ENCODE results near the gene EPHA4. TPM values are rescaled to one million over a fixed set of nuclear protein-coding genes. Genes with fewer than 3 reads are reported as not detected.

The EPHA4 gene
- total and polyA plus RNA-seq, 2 donors (not counting 1 experiment from before 2014, with no cell fraction given): 10.7 to 54.9 TPM

GRCh38 chr2:221559991-221560390 lies 12.1 kb downstream of the EPHA4 start:
- peaks cover 17 to 26% of the 10 kb centered on the region in 2 donors for H3K4me1 ChIP-seq (ENCODE audit: control insufficient read depth in 2 of 2, insufficient read depth in 2 of 2, low read length in 2 of 2)
- H3K4me3 Mint-ChIP-seq: no peak overlapping the region
- H3K4me2 ChIP-seq (replicated peaks; ENCODE audit: low read depth, low read length, poor library complexity, severe bottlenecking): peak overlapping the region; percentile 27
- no peaks in the 10 kb centered on the region for H3K27me3 Mint-ChIP-seq
- no peak for TF ChIP-seq CTCF (IDR thresholded peaks at IDR 0.05)
- TF ChIP-seq EZH2 (IDR thresholded peaks at IDR 0.05; ENCODE audit: borderline replicate concordance, insufficient read depth, low read depth, low read length, poor library complexity, severe bottlenecking): no peak
- POLR2A ChIA-PET: no interaction called here
- no peak overlapping the region for H3K27ac ChIP-seq (ENCODE audit: low read length in 2 of 2)
- peak overlapping the region; percentile 44 for H3K27ac Mint-ChIP-seq
- ATAC-seq (ENCODE audit: low read depth): no peak
- peaks cover 12% of the 10 kb centered on the region for H3K79me2 ChIP-seq (ENCODE audit: control insufficient read depth, insufficient read depth, low read length)
- H3K4me1 Mint-ChIP-seq: peaks cover 47% of the 10 kb centered on the region
- intact Hi-C loops (cut with micrococcal nuclease): no loop called here
- no peak for DNase-seq
- no peaks in the 10 kb centered on the region for H3K36me3 ChIP-seq (replicated peaks in 1 of 2; ENCODE audit: control extremely low read depth in 1 of 2, control insufficient read depth in 1 of 2, extremely low read depth in 1 of 2, insufficient read depth in 2 of 2, low read length in 1 of 2)
- H3K9me3 Mint-ChIP-seq (ENCODE audit: insufficient read depth): no peaks in the 10 kb centered on the region
- no peak overlapping the region for H3K4me3 ChIP-seq (ENCODE audit: control extremely low read depth in 1 of 5, extremely low read depth in 1 of 5, insufficient read depth in 1 of 5, low read depth in 2 of 5, low read length in 4 of 5)
- H3K9me3 ChIP-seq (ENCODE audit: control extremely low read depth in 1 of 3, control insufficient read depth in 2 of 3, insufficient read depth in 1 of 3, low read length in 2 of 3): no peaks in the 10 kb centered on the region
- H3K9ac ChIP-seq (ENCODE audit: low read length): no peak overlapping the region
- no peak overlapping the region for H2AFZ ChIP-seq (ENCODE audit: insufficient read depth, low read depth, low read length, poor library complexity, severe bottlenecking)
- CTCF ChIA-PET: interaction anchor here (2.2 kb wide), 1 partner anchor 41 kb away, joined by 6 read pairs; no protein-coding TSS in a partner anchor
- H4K20me1 ChIP-seq (ENCODE audit: control insufficient read depth, insufficient read depth, low read length, poor library complexity, severe bottlenecking): no peaks in the 10 kb centered on the region
- WGBS (ENCODE audit: insufficient coverage): no CpG with 5 or more reads among the region's 5 CpGs
- H3K27me3 ChIP-seq (replicated peaks in 1 of 4; ENCODE audit: control extremely low read depth in 1 of 4, control insufficient read depth in 3 of 4, insufficient read depth in 4 of 4, low read length in 3 of 4): no peaks in the 10 kb centered on the region

DNA sequence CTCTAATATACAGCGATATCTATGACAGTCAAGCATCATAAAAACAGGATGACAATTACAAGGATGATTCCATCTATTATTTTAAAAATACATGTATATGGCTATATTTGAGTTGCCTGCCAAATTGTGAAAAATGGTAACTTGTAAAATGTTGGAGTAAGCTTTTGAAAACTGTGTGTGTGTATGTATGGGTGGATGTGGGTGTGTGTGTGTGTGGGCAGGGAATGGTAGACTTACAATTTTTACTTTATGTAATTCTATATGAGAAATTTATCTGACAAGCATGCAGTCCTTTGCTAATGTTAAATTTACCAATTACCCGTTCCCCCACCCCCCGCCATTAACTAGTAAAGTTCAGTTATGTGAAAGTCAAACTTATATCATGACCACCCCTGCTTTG lies 14.0 kb downstream of the EPHA4 start:
- TF ChIP-seq EZH2 (IDR thresholded peaks at IDR 0.05; ENCODE audit: borderline replicate concordance, insufficient read depth, low read depth, low read length, poor library complexity, severe bottlenecking) (no peak), CTCF (IDR thresholded peaks at IDR 0.05) (no peak)
- Histone ChIP-seq H3K4me2 (replicated peaks; ENCODE audit: low read depth, low read length, poor library complexity, severe bottlenecking) (no peak overlapping the region), H3K4me1 (ENCODE audit: control insufficient read depth in 2 of 2, insufficient read depth in 2 of 2, low read length in 2 of 2) (peaks cover 26 to 36% of the 10 kb centered on the region in 2 donors), H3K9ac (ENCODE audit: low read length) (no peak overlapping the region), H4K20me1 (ENCODE audit: control insufficient read depth, insufficient read depth, low read length, poor library complexity, severe bottlenecking) (no peaks in the 10 kb centered on the region), H3K36me3 (replicated peaks in 1 of 2; ENCODE audit: control extremely low read depth in 1 of 2, control insufficient read depth in 1 of 2, extremely low read depth in 1 of 2, insufficient read depth in 2 of 2, low read length in 1 of 2) (peaks cover 0 to 2% of the 10 kb centered on the region in 2 experiments), H2AFZ (ENCODE audit: insufficient read depth, low read depth, low read length, poor library complexity, severe bottlenecking) (no peak overlapping the region), H3K79me2 (ENCODE audit: control insufficient read depth, insufficient read depth, low read length) (peaks cover 19% of the 10 kb centered on the region), H3K27ac (ENCODE audit: low read length in 2 of 2) (no peak overlapping the region), H3K9me3 (ENCODE audit: control extremely low read depth in 1 of 3, control insufficient read depth in 2 of 3, insufficient read depth in 1 of 3, low read length in 2 of 3) (no peaks in the 10 kb centered on the region), H3K27me3 (replicated peaks in 1 of 4; ENCODE audit: control extremely low read depth in 1 of 4, control insufficient read depth in 3 of 4, insufficient read depth in 4 of 4, low read length in 3 of 4) (no peaks in the 10 kb centered on the region), H3K4me3 (ENCODE audit: control extremely low read depth in 1 of 5, extremely low read depth in 1 of 5, insufficient read depth in 1 of 5, low read depth in 2 of 5, low read length in 4 of 5) (no peak overlapping the region)
- H3K27ac Mint-ChIP-seq: no peak overlapping the region
- POLR2A ChIA-PET: no interaction called here
- H3K4me3 Mint-ChIP-seq: no peak overlapping the region
- CTCF ChIA-PET: interaction anchor here (0.7 kb wide), 1 partner anchor 15 kb away, joined by 3 read pairs; no protein-coding TSS in a partner anchor
- intact Hi-C loops (cut with micrococcal nuclease): no loop called here
- ATAC-seq (ENCODE audit: low read depth) (no peak), DNase-seq (no peak)
- H3K9me3 Mint-ChIP-seq (ENCODE audit: insufficient read depth): no peaks in the 10 kb centered on the region
- no CpG with 5 or more reads among the region's 3 CpGs for WGBS (ENCODE audit: insufficient coverage)
- H3K4me1 Mint-ChIP-seq: peaks cover 59% of the 10 kb centered on the region
- no peaks in the 10 kb centered on the region for H3K27me3 Mint-ChIP-seq
